Measurements from ENCODE around the gene VAT1. TPM values are rescaled to one million over a fixed set of nuclear protein-coding genes. Genes with fewer than 3 reads are reported as not detected.

Gene VAT1
- total and polyA plus RNA-seq, 9 of the 15 experiments (the other 6 are each of a cell fraction or from before 2014, with no cell fraction given), result 29.4 to 153 (median 66.7) TPM

- TF ChIP-seq STAG1 (CRISPR knock-in tag; IDR thresholded peaks at IDR 0.05; ENCODE audit: borderline replicate concordance) (peak; percentile 42; the same call in 1 of the 2 replicates), PREB (CRISPR knock-in tag; IDR thresholded peaks at IDR 0.05) (no peak), EHMT2 (IDR thresholded peaks at IDR 0.05) (no peak), MBD2 (IDR thresholded peaks at IDR 0.05; ENCODE audit: borderline replicate concordance, low read depth) (no peak), SFPQ (IDR thresholded peaks at IDR 0.05; ENCODE audit: low read depth, low read length) (no peak), ZNF165 (CRISPR knock-in tag; IDR thresholded peaks at IDR 0.05; ENCODE audit: borderline replicate concordance) (no peak), RHOXF2B (CRISPR knock-in tag; conservative IDR thresholded peaks at IDR 0.05) (no peak), GATA2 (CRISPR knock-in tag; IDR thresholded peaks at IDR 0.05) (no peak), BACH1 (tag; IDR thresholded peaks at IDR 0.05) (no peak), GTF2F1 (IDR thresholded peaks at IDR 0.05; ENCODE audit: low read depth, low read length) (no peak), MCM7 (IDR thresholded peaks at IDR 0.05) (no peak), ELF2 (CRISPR knock-in tag; IDR thresholded peaks at IDR 0.05) (no peak), ZNF436 (CRISPR knock-in tag; IDR thresholded peaks at IDR 0.05) (no peak), NELFE (IDR thresholded peaks at IDR 0.05; ENCODE audit: insufficient read depth, insufficient read length) (no peak), EGR1 (conservative IDR thresholded peaks at IDR 0.05) (no peak), ZBTB17 (CRISPR knock-in tag; IDR thresholded peaks at IDR 0.05) (0 out of 2 replicates have a peak, but pooled peaks have one; percentile 6), TRIM25 (IDR thresholded peaks at IDR 0.05; ENCODE audit: borderline replicate concordance) (peak; percentile 54; the same call in 1 of the 2 replicates), MTA2 (IDR thresholded peaks at IDR 0.05; ENCODE audit: low read depth) (no peak), USF2 (CRISPR knock-in tag; IDR thresholded peaks at IDR 0.05) (no peak), PHF21A (IDR thresholded peaks at IDR 0.05; ENCODE audit: borderline replicate concordance, low read depth) (no peak), ILF3 (IDR thresholded peaks at IDR 0.05; ENCODE audit: borderline replicate concordance) (no peak)
Measured at GRCh38 chr17:42980766-42981397, 41.3 kb downstream of the VAT1 start (continued).

All from K562 (cell line).